GM15510 (cell line): ENCODE data around the gene TAP2.

Experiments
- POLR2A ChIP-seq: IDR thresholded peaks from 3 replicates; pipeline ENCODE4 v1.6.1; 2011; ENCODE audit warnings: borderline replicate concordance; ENCODE audit not compliant: insufficient read length; ENCODE audit errors: extremely low read depth

TAP2 gene

DNA sequence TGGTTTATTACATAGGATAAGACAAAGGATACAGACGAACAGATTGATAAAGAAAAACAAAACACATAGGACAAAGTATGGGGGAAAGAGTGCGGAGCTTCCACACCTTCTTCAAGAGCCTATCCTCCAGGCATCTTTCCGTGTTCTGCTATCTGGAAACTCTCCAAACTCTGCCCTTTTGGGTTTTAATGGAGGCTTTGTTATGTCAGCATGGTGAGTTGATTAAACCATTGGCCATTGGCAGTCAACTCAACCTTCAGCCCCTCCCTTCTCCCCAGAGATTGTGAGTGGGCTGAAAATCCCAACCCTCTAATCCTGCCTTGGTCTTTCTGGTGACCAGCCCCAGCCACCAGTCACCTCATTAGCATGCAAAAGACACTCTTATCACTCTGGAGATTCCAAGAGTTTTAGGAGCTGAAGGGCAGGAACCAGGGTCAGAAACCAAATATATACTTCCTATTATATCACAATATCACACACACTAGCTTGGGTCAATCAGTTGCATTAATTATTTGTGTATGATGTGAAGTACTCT is 45.6 kb downstream of the TAP2 start:
- TF ChIP-seq POLR2A: no peak

DNA sequence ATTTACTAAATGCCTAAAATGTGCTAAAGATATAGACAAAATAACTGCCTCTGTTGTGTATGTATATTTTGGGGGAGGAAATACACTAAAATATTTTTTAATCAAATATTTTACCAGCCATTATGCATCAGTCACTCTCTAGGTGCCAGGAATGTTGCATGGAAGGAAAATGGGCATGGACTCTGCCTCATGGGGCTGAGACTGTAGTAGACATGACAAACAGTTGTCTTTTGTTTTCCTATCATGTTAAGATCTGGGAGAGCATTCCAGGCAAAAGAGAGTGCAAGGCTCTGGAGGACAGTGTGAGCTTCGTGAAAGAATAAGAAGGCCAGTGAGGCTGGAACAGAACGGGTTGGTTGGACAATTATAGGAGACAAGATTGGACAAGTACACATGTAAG is 48.2 kb downstream of the TAP2 start:
- no peak for TF ChIP-seq POLR2A
